Measurements from ENCODE around the gene PTPRJ.

PTPRJ gene

DNA sequence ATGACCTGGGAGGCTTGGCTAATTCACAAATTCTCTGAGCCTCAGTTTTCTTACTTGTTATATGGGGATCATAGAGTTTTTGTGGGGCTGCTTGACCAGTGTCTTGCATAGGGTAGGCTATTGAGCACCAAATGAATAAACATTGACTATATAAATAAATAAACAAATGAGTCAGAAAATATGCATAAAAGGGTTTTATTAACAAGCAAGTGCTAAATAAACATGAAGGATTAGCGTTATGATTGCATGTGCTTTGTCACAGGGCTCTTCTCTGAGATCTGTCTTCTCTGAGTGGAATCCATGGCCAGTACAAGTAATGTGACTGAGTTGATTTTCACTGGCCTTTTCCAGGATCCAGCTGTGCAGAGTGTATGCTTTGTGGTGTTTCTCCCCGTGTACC, 236.2 kb downstream of the PTPRJ start, which contains the start of gene OR4B1:
OR4B1 (plus strand) TSS at position 301 of the 400 bp plus-strand sequence; CDS start at position 301, 0 bp downstream.
- POLR2A ChIA-PET = no interaction called here

More for the DNA sequence above, 236.2 kb downstream of the PTPRJ start, which contains the start of gene OR4B1:
- CTCF ChIA-PET = no interaction called here
- TF ChIP-seq TARDBP (IDR thresholded peaks at IDR 0.05) (no peak), SP1 (IDR thresholded peaks at IDR 0.05) (no peak), FOXM1 (IDR thresholded peaks at IDR 0.05; ENCODE audit: borderline replicate concordance) (no peak), HDGF (IDR thresholded peaks at IDR 0.05; ENCODE audit: borderline replicate concordance) (no peak), CTBP1 (IDR thresholded peaks at IDR 0.05; ENCODE audit: borderline replicate concordance) (no peak), ZNF384 (IDR thresholded peaks at IDR 0.05) (no peak), ARNT (IDR thresholded peaks at IDR 0.05) (no peak), LEF1 (IDR thresholded peaks at IDR 0.05; ENCODE audit: borderline replicate concordance) (no peak), BHLHE40 (IDR thresholded peaks at IDR 0.05; ENCODE audit: borderline replicate concordance) (no peak), FOXK2 (IDR thresholded peaks at IDR 0.05) (no peak), FOXA1 (IDR thresholded peaks at IDR 0.05) (no peak), L3MBTL2 (conservative IDR thresholded peaks at IDR 0.05) (no peak), ELF4 (IDR thresholded peaks at IDR 0.05) (no peak), NFRKB (IDR thresholded peaks at IDR 0.05) (no peak), SUZ12 (IDR thresholded peaks at IDR 0.05) (no peak)
- TF ChIP-seq, protein P1, sequence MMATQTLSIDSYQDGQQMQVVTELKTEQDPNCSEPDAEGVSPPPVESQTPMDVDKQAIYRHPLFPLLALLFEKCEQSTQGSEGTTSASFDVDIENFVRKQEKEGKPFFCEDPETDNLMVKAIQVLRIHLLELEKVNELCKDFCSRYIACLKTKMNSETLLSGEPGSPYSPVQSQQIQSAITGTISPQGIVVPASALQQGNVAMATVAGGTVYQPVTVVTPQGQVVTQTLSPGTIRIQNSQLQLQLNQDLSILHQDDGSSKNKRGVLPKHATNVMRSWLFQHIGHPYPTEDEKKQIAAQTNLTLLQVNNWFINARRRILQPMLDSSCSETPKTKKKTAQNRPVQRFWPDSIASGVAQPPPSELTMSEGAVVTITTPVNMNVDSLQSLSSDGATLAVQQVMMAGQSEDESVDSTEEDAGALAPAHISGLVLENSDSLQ (IDR thresholded peaks at IDR 0.05) = no peak
- no peak for DNase-seq (ENCODE audit: extremely low spot score)

Measured in HEK293T (cell line).